ENCODE data around the gene UBE3D. TPM values are rescaled to one million over a fixed set of nuclear protein-coding genes. Genes with fewer than 3 reads are reported as not detected.

UBE3D gene
- total RNA-seq, 4 donors from 2014 or later: 0.82 to 4.6 (median 3.2) TPM

GRCh38 chr6:82971877-82972460 lies 93.7 kb downstream of the UBE3D start:
- DNase-seq (no peak), ATAC-seq (no peak)
- intact Hi-C loops (cut with DNase I; ENCODE audit: low total_unique reads) (no loop called here), in situ Hi-C loops (cut with MboI; ENCODE audit: low sequenced_read_pairs in 4 of 4) (no loop called here)
- no peaks in the 10 kb centered on the region for H3K9me3 ChIP-seq
- H3K4me1 ChIP-seq: no peaks in the 10 kb centered on the region
- H3K4me3 ChIP-seq: no peak overlapping the region
- H3K27ac ChIP-seq: no peak overlapping the region
- H3K27me3 ChIP-seq: no peaks in the 10 kb centered on the region
- no peaks in the 10 kb centered on the region for H3K36me3 ChIP-seq
- no peak for TF ChIP-seq CTCF (IDR thresholded peaks at IDR 0.05 in 4 of 5, conservative IDR thresholded peaks at IDR 0.05 in 1 of 5)
- no peak for TF ChIP-seq POLR2A (IDR thresholded peaks at IDR 0.05)

GRCh38 chr6:82970839-82971238 lies 94.8 kb downstream of the UBE3D start:
- TF ChIP-seq CTCF (IDR thresholded peaks at IDR 0.05 in 4 of 5, conservative IDR thresholded peaks at IDR 0.05 in 1 of 5): no peak
- TF ChIP-seq POLR2A (IDR thresholded peaks at IDR 0.05): no peak
- no peaks in the 10 kb centered on the region for H3K4me1 ChIP-seq
- H3K27ac ChIP-seq: no peak overlapping the region
- intact Hi-C loops (cut with DNase I; ENCODE audit: low total_unique reads): no loop called here
- no peak for DNase-seq
- no peaks in the 10 kb centered on the region for H3K27me3 ChIP-seq
- no peak for ATAC-seq
- H3K9me3 ChIP-seq: no peaks in the 10 kb centered on the region
- H3K36me3 ChIP-seq: no peaks in the 10 kb centered on the region
- no peak overlapping the region for H3K4me3 ChIP-seq
- in situ Hi-C loops (cut with MboI; ENCODE audit: low sequenced_read_pairs in 4 of 4): no loop called here

GRCh38 chr6:82968708-82969107 lies 96.9 kb downstream of the UBE3D start:
- Histone ChIP-seq H3K4me1 (no peaks in the 10 kb centered on the region), H3K27ac (no peak overlapping the region), H3K9me3 (no peaks in the 10 kb centered on the region), H3K27me3 (no peaks in the 10 kb centered on the region), H3K4me3 (no peak overlapping the region), H3K36me3 (no peaks in the 10 kb centered on the region)
- in situ Hi-C loops (cut with MboI; ENCODE audit: low sequenced_read_pairs in 4 of 4) (no loop called here), intact Hi-C loops (cut with DNase I; ENCODE audit: low total_unique reads) (no loop called here)
- ATAC-seq (no peak), DNase-seq (no peak)
- TF ChIP-seq CTCF (IDR thresholded peaks at IDR 0.05 in 4 of 5, conservative IDR thresholded peaks at IDR 0.05 in 1 of 5) (no peak), POLR2A (IDR thresholded peaks at IDR 0.05) (no peak)

GRCh38 chr6:82963191-82963925 lies 102.3 kb downstream of the UBE3D start:
- Histone ChIP-seq H3K36me3 (no peaks in the 10 kb centered on the region), H3K4me1 (peaks cover 0 to 4% of the 10 kb centered on the region in 2 donors), H3K27me3 (no peaks in the 10 kb centered on the region), H3K4me3 (no peak overlapping the region), H3K27ac (no peak overlapping the region), H3K9me3 (no peaks in the 10 kb centered on the region)
- intact Hi-C loops (cut with DNase I; ENCODE audit: low total_unique reads): no loop called here
- no peak for ATAC-seq
- in situ Hi-C loops (cut with MboI; ENCODE audit: low sequenced_read_pairs in 4 of 4): no loop called here
- no peak for DNase-seq
- TF ChIP-seq POLR2A (IDR thresholded peaks at IDR 0.05): no peak
- no peak for TF ChIP-seq CTCF (IDR thresholded peaks at IDR 0.05 in 4 of 5, conservative IDR thresholded peaks at IDR 0.05 in 1 of 5)
